GM18520 (cell line): Measurements from ENCODE around the gene BEST1.
A peak's percentile ranks its signal among the peaks of the same experiment; 100 is the strongest.
"Not testable (repeated sequence)": the region's sequence is repeated elsewhere in the genome, so short reads cannot be mapped to it uniquely, and the experiment has no call there.

ENCODE experiments used
- ATAC-seq: cut with Tn5 transposase; IDR thresholded peaks from one replicate; pipeline ENCODE4 v1.9.1; 2021; ENCODE audit not compliant: unreplicated experiment

The BEST1 gene

GRCh38 chr11:61963282-61964057, 13.3 kb downstream of the BEST1 start:
- no peak for ATAC-seq

DNA sequence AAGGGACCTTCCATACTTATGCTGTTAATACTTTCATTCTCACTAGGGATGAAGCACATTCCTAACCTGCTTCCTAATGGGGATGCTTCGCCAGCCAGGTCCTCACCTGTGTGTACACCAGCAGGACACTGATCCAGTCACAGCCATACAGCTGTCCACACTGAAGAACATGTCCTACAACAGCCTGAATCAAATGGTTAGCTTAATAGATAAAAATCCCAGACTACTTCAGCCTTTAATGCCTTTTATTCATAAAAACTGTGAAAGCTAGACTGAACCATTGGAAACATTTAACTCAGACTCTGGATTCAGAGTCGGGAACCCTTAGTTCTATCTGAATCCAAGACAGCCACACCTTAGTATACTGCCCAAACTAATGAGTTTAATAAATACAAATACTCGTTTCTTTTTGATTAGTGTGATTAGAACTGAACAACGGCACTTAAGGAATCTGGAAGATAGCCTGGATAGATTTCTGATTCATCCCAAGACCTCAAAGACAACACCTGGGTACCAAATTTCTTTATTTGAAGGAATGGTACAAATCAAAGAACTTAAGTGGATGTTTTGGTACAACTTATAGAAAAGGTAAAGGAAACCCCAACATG, 14.0 kb downstream of the BEST1 start:
- no peak for ATAC-seq

DNA sequence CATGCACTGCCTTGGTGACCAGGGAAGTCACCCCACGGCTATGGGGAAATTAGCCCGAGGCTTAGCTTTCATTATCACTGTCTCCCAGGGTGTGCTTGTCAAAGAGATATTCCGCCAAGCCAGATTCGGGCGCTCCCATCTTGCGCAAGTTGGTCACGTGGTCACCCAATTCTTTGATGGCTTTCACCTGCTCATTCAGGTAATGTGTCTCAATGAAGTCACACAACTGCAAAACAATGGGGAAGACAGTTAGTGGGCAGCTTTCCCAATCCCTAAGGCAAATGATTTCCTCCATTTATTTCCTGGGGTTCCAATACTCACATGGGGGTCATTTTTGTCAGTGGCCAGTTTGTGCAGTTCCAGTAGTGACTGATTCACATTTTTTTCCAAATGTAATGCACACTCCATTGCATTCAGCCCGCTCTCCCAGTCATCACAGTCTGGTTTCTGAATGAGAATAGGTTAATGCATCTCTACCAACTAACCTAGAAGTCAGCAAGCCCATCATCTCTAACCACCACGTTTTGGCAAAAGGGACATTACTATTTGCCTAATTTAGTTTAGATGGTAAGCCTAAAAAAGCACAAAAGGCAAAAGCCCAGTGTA, 14.6 kb downstream of the BEST1 start:
- not testable (repeated sequence) for ATAC-seq

GRCh38 chr11:61966734-61967115, 16.6 kb downstream of the BEST1 start:
- no peak for ATAC-seq

GRCh38 chr11:61967116-61967923, 17.2 kb downstream of the BEST1 start, which contains the start of gene FTH1:
TSS of gene FTH1 (minus strand) at chr11:61967634. CDS start at chr11:61967425, 209 bp downstream.
- peak; percentile 34 for ATAC-seq

GRCh38 chr11:61967924-61968757, 18.0 kb downstream of the BEST1 start:
- ATAC-seq, result no peak

DNA sequence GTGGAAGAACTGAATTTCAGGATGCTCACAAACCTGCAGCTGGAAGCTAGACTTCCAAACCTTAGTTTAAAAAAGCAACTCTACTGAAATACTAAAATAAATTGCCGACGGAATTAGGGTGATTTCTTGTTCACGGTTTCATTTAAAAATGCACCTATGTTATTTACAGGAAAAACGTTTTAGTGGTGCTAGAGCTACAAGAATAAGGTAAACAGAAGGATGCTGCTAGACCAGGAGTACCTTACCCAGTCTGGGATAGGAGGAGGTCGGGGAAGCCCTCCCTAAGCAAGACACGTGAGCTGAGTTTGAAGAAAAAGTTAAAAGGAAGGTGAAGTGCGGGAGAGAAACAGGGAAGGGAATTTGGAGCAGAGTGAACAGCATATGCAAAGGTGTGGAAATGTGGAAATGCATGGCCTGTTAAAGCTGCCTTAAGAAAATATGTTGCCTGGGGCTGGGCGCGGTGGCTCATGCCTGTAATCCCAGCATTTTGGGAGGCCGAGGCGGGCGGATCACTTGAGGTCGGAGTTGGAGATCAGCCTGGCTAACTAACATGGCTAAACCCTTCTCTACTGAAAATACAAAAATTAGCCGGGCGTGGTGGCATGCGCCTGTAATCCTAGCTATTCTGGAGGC, 18.7 kb downstream of the BEST1 start:
- ATAC-seq, result no peak

GRCh38 chr11:61969391-61969758, 19.2 kb downstream of the BEST1 start:
- ATAC-seq, result no peak

GRCh38 chr11:61969838-61970662, 19.9 kb downstream of the BEST1 start:
- ATAC-seq, result no peak

DNA sequence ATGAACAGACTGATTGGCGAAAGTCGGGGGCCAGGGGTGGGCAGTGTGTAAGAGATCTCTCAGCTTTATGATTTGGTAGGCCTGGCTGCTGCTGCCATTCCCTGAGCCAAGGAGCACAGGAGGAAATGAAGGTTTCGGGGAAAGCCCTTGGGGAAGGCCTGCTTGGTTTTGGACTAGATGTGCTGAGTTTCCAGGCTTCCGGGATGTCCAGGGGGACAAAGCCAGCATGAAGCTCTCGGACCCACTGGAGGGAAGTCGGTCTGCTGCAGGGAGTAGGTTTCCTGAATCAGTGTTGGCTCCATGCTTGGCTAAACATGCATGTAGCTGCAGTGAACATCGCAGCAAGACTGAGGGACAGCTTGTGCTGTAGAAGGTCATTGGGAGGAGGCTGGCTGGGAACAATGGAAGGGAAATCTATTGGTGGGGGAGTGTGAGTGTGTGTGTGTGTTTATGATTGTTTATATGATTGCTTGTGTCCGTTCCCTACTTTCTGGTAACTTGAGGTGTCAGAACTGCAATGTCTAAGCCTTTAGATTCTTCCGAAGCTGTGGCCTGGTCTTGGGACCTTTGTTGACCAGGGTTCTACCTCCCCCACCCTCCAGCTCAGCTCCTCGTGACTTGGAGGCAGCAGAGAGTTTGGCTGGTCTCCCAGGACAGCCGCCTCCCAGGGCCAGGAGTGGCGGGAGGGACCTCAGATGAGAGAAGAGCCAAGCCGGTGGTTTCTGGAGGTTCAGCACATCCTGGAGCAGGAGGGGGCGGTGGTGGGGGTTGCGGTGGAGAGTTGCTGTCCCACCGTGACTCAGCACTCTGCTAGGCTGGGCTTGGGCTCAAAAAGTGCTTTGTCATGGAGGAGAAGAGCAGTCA, 21.3 kb downstream of the BEST1 start:
- ATAC-seq, result no peak

GRCh38 chr11:61972112-61972671, 22.0 kb downstream of the BEST1 start:
- ATAC-seq, result no peak

DNA sequence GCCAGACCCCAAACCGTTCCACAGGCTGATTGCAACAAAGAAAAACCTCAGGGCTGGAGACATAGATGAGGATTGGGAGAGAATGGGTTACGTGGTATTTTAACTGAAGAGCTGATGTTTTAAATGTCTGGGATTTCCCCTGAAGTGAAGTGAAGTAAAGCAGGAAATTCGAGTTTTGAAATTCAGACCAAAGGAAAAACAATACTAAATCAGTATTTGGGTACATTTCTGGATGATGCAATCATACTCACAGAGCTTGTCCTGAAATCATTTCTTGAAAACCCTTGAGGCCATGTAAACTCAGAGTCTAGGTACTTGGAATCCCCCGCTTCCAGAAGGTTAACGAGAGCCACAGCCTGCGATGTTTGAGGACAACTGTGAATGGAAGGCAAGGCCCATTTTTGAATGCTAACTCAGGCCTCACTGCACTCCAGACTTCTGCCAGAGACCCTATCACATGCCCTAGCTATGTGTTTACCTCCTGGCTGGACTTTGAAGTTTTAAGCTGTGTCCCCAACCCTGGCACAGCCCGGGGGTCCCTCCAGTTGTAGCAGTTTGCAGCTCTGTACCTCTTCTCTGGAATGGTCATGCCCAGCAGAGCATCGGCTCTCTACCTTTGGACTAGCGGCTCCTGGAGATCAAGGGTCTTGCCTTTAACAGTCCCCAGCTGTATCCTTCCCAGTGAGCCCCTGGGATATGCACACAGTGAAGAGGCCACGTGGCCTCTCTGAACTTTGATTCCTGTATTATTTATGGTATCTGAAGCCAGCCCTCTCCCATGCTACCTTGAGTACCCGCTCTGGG, 22.7 kb downstream of the BEST1 start:
- no peak for ATAC-seq

GRCh38 chr11:61973476-61974162, 23.5 kb downstream of the BEST1 start:
- ATAC-seq, result no peak

GRCh38 chr11:61974766-61975631, 24.8 kb downstream of the BEST1 start:
- ATAC-seq, result no peak

DNA sequence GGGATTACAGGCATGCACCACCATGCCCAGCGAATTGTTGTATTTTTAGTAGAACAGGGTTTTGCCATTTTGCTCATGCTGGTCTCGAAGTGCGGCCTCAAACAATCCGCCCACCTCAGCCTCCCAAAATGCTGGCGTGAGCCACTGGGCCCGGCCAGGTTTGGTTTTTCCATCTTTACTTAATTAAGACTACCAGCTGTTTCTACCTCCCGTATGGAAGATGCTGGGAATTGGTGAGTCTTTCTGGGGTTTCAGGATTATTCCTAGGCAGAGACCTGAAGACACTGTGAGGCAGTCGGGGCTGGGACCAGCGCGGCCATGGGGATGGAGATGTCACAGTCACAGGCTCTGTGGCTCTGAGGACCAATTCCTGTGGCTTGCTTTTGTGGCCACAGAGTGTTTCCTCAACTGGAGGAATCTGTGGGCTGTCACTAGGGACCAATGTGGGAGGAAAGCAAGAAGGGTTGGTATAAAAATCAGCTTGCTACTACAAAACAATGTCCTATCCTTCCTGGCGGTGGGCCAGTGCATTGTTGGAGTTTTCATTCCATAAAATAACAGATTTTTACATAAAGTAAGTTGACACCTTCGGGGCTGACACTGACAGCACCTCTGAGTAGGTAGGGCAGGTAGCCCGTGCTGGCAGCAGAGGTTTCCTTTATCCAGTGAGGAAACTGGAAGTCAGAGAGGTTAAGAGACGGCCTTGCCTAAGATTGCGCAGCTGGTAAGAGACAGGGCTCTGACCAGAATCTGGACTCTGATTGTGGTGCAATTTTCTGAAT, 25.7 kb downstream of the BEST1 start:
- no peak for ATAC-seq
